A673 (cell line): ENCODE results near the gene C3AR1. TPM values are rescaled to one million over a fixed set of nuclear protein-coding genes. Genes with fewer than 3 reads are reported as not detected.

ENCODE experiments used
- BruUV-seq: library from RNA; stranded (reverse); fragments of 400-500 nt; replicated peaks from 2 replicates; lab custom pipeline; 2021; lab: Mats Ljungman, UMichigan
- CTCF ChIA-PET: fragments of 300-600 bp; sonication (Branson Sonifier 250); formaldehyde crosslinking; loops from one replicate; lab custom pipeline; 2022; ENCODE audit warnings: antibody characterized with exemption; lab: Charles Lee
- POLR2A ChIA-PET: fragments of 300-600 bp; sonication (Branson Sonifier 250); formaldehyde crosslinking; loops from one replicate; lab custom pipeline; 2022; ENCODE audit warnings: antibody characterized with exemption; ENCODE audit not compliant: low non-redundant PET; lab: Charles Lee
- DNase-seq: peaks from one replicate; pipeline ENCODE4 v3.0.0-alpha.2; 2015; ENCODE audit warnings: low spot score
- H3K27ac ChIP-seq: fragments of 200-600 bp; sonication (generic); 2 replicates; pipeline ENCODE4 v1.5.1; 2016; ENCODE audit warnings: mixed run types, low read depth, mild to moderate bottlenecking, mixed read lengths, antibody characterized with exemption, low read length; ENCODE audit not compliant: poor library complexity, severe bottlenecking
- H3K27me3 ChIP-seq: fragments of 200-600 bp; sonication (generic); replicated peaks from 2 replicates; pipeline ENCODE4 v1.6.1; 2017; ENCODE audit warnings: mixed run types, low read depth, mild to moderate bottlenecking, mixed read lengths, antibody characterized with exemption, low read length; ENCODE audit not compliant: insufficient read depth, poor library complexity
- H3K36me3 ChIP-seq: fragments of 200-600 bp; sonication (generic); 2 replicates; pipeline ENCODE4 v1.6.1; 2016; ENCODE audit warnings: mixed run types, mild to moderate bottlenecking, mixed read lengths, antibody characterized with exemption, low read length; ENCODE audit not compliant: insufficient read depth, poor library complexity, severe bottlenecking
- H3K4me1 ChIP-seq: fragments of 200-600 bp; sonication (generic); 2 replicates; pipeline ENCODE4 v1.6.1; 2017; ENCODE audit warnings: mixed run types, mild to moderate bottlenecking, mixed read lengths, antibody characterized with exemption, low read length; ENCODE audit not compliant: insufficient read depth, poor library complexity, severe bottlenecking
- H3K4me3 ChIP-seq: fragments of 200-600 bp; sonication (generic); 2 replicates; pipeline ENCODE4 v1.5.1; 2016; ENCODE audit warnings: low read depth, mixed run types, mild to moderate bottlenecking, mixed read lengths, low read length; ENCODE audit not compliant: poor library complexity, severe bottlenecking
- H3K9me3 ChIP-seq: fragments of 200-600 bp; sonication (generic); 2 replicates; pipeline ENCODE4 v1.6.1; 2016; ENCODE audit warnings: mixed run types, low read depth, mild to moderate bottlenecking, mixed read lengths, antibody characterized with exemption, low read length; ENCODE audit not compliant: poor library complexity, severe bottlenecking
- EZH2 ChIP-seq: fragments of 200-600 bp; sonication (generic); IDR thresholded peaks from 2 replicates; pipeline ENCODE4 v1.6.1; 2017; ENCODE audit warnings: borderline replicate concordance, low read depth, mild to moderate bottlenecking, mixed read lengths, antibody characterized with exemption, low read length; ENCODE audit not compliant: poor library complexity, severe bottlenecking
- intact Hi-C: fragments of 100-400 bp; cut with micrococcal nuclease; formaldehyde crosslinking; loops from one replicate; pipeline ENCODE4 v1.10.0; 2022; ENCODE audit not compliant: unreplicated experiment
- total RNA-seq: library from RNA; stranded (reverse); gene quantifications from 2 replicates; pipeline ENCODE4 v1.2.3, GENCODE V29; 2021
- TF ChIP-seq, protein P1 (sequence below): fragments of 300-800, 200-600 bp; sonication (generic); conservative IDR thresholded peaks from 2 replicates; pipeline ENCODE4 v1.5.1; 2017; ENCODE audit warnings: low read depth, mild to moderate bottlenecking, antibody characterized with exemption, low read length, moderate library complexity, mixed read lengths

Gene C3AR1
- total RNA-seq, 1 experiment from 2014 or later = 3.5 TPM

- Histone ChIP-seq H3K36me3 (no peaks in the 10 kb centered on the region), H3K4me1 (no peaks in the 10 kb centered on the region), H3K27me3 (peaks cover 9% of the 10 kb centered on the region), H3K9me3 (no peaks in the 10 kb centered on the region), H3K4me3 (no peak overlapping the region), H3K27ac (no peak overlapping the region)
- CTCF ChIA-PET = no interaction called here
- TF ChIP-seq, protein P1, sequence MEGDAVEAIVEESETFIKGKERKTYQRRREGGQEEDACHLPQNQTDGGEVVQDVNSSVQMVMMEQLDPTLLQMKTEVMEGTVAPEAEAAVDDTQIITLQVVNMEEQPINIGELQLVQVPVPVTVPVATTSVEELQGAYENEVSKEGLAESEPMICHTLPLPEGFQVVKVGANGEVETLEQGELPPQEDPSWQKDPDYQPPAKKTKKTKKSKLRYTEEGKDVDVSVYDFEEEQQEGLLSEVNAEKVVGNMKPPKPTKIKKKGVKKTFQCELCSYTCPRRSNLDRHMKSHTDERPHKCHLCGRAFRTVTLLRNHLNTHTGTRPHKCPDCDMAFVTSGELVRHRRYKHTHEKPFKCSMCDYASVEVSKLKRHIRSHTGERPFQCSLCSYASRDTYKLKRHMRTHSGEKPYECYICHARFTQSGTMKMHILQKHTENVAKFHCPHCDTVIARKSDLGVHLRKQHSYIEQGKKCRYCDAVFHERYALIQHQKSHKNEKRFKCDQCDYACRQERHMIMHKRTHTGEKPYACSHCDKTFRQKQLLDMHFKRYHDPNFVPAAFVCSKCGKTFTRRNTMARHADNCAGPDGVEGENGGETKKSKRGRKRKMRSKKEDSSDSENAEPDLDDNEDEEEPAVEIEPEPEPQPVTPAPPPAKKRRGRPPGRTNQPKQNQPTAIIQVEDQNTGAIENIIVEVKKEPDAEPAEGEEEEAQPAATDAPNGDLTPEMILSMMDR = no peak
- TF ChIP-seq EZH2 = no peak
- no peak for DNase-seq
- intact Hi-C loops = no loop called here
- POLR2A ChIA-PET = no interaction called here
- no TSS peak for BruUV-seq
These were observed 51.3 kb downstream of the C3AR1 start for GRCh38 chr12:8014836-8015235.

DNA sequence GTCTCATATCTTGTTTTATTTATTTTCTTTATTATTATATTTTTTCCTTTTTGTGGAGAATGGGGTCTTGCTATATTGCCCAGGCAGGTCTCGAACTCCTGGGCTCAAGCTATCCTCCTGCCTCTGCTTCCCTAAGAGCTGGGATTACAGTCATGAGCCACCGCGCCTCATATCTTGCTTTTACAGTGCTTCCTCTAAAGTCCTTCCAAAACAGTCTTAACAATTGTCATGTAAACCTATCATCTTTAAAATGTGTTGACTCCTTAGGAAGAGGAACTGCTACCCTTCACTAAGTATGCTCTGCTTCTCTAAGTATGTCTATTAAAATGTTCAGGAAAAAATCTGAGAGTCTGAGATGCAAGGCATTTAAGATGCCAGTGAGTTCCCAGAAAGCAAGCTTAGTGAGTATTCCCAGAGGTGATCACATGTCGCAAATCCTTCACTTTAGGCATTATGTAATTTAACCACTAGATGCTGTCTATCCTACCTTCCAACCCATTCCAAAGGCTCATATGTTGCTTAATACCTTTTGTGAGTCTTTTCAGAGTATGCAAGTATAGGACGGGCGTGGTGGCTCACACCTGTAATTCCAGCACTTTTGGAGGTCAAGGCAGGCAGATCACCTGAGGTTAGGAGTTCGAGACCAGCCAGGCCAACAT lies 53.4 kb downstream of the C3AR1 start:
- no peaks in the 10 kb centered on the region for H3K9me3 ChIP-seq
- peaks cover 4% of the 10 kb centered on the region for H3K27me3 ChIP-seq
- no peaks in the 10 kb centered on the region for H3K4me1 ChIP-seq
- ChIA-PET POLR2A (no interaction called here), CTCF (no interaction called here)
- DNase-seq = no peak
- intact Hi-C loops = no loop called here
- no peak overlapping the region for H3K27ac ChIP-seq
- no peak for TF ChIP-seq EZH2
- TF ChIP-seq, protein P1 = no peak
- BruUV-seq = no TSS peak
- no peak overlapping the region for H3K4me3 ChIP-seq
- no peaks in the 10 kb centered on the region for H3K36me3 ChIP-seq

DNA sequence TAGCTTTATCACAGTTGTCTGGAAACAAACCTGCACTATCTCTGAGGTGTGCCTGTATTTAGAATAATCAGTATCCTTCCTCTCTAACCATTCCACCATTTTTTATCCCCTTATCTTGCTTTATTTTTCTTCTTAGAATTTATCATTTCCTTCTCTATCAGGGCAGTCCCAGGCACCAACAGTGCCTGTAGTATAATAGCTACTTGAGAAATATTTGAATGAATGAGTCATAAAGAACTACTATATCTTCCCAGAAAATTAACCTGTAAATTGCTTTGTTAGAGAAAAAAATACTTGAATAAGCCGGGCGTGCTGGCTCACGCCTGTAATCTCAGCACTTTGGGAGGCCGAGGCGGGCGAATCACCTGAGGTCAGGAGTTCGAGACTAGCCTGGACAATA lies 54.8 kb downstream of the C3AR1 start:
- Histone ChIP-seq H3K27me3 (no peaks in the 10 kb centered on the region), H3K27ac (no peak overlapping the region), H3K36me3 (no peaks in the 10 kb centered on the region), H3K4me3 (no peak overlapping the region), H3K9me3 (no peaks in the 10 kb centered on the region), H3K4me1 (no peaks in the 10 kb centered on the region)
- POLR2A ChIA-PET = no interaction called here
- BruUV-seq = no TSS peak
- CTCF ChIA-PET = no interaction called here
- no peak for TF ChIP-seq EZH2
- TF ChIP-seq, protein P1 = no peak
- intact Hi-C loops = no loop called here
- DNase-seq = no peak

Other genes starting within 250 kb of the C3AR1 start
- 0.09 and 0.20 TPM in 2 replicates for gene SLC2A14, start 193.4 kb downstream of the C3AR1 start, total RNA-seq
- gene SLC2A3, start 130.2 kb downstream of the C3AR1 start, total RNA-seq = 23.0 and 30.2 TPM in 2 replicates
- gene FOXJ2, start 33.6 kb downstream of the C3AR1 start, total RNA-seq = 13.9 and 14.6 TPM in 2 replicates
- gene NECAP1, start 15.9 kb upstream of the C3AR1 start, total RNA-seq = 35.2 and 41.1 TPM in 2 replicates
- gene CLEC4A, start 57.3 kb upstream of the C3AR1 start, total RNA-seq = 0.33 and 0.84 TPM in 2 replicates
- gene ZNF705A, start 90.7 kb upstream of the C3AR1 start, total RNA-seq = not detected in 2 replicates
- not detected in 2 replicates for gene FAM90A1, start 161.3 kb upstream of the C3AR1 start, total RNA-seq